Hepatocyte (in vitro differentiated cells): ENCODE data around the gene TIGD4. TPM values are rescaled to one million over a fixed set of nuclear protein-coding genes. Genes with fewer than 3 reads are reported as not detected.

ENCODE experiments used
- DNase-seq: peaks from one replicate; pipeline ENCODE4 v3.0.0-alpha.2; 2016; ENCODE audit warnings: low spot score
- H2AFZ ChIP-seq: fragments of 200-600 bp; sonication (generic); 2 replicates; pipeline ENCODE4 v1.6.0; 2016; ENCODE audit warnings: antibody characterized with exemption, mild to moderate bottlenecking
- H3K27ac ChIP-seq: fragments of 200-600 bp; sonication (generic); 2 replicates; pipeline ENCODE4 v1.5.1; 2016; ENCODE audit warnings: mild to moderate bottlenecking
- H3K27me3 ChIP-seq: fragments of 200-600 bp; sonication (generic); 2 replicates; pipeline ENCODE4 v1.6.1; 2016
- H3K36me3 ChIP-seq: fragments of 200-600 bp; sonication (generic); replicated peaks from 2 replicates; pipeline ENCODE4 v1.5.1; 2016; ENCODE audit warnings: low read depth; ENCODE audit not compliant: insufficient read depth
- H3K4me1 ChIP-seq: fragments of 200-600 bp; sonication (generic); 2 replicates; pipeline ENCODE4 v1.5.1; 2016; ENCODE audit warnings: mild to moderate bottlenecking, moderate library complexity; ENCODE audit not compliant: insufficient read depth
- H3K4me2 ChIP-seq: fragments of 200-600 bp; sonication (generic); 2 replicates; pipeline ENCODE4 v1.6.0; 2016
- H3K4me3 ChIP-seq: fragments of 200-600 bp; sonication (generic); 2 replicates; pipeline ENCODE4 v1.5.1; 2016; ENCODE audit warnings: mild to moderate bottlenecking
- H3K79me2 ChIP-seq: fragments of 200-600 bp; sonication (generic); 2 replicates; pipeline ENCODE4 v1.6.0; 2017; ENCODE audit warnings: mild to moderate bottlenecking
- H3K9me2 ChIP-seq: fragments of 200-600 bp; sonication (generic); replicated peaks from 2 replicates; pipeline ENCODE4 v1.6.0; 2017; ENCODE audit warnings: mild to moderate bottlenecking; ENCODE audit not compliant: insufficient read depth
- H3K9me3 ChIP-seq: fragments of 200-600 bp; sonication (generic); 2 replicates; pipeline ENCODE4 v1.5.1; 2016; ENCODE audit warnings: low read depth, mild to moderate bottlenecking
- H4K20me1 ChIP-seq: fragments of 200-600 bp; sonication (generic); 2 replicates; pipeline ENCODE4 v1.6.0; 2016; ENCODE audit warnings: mild to moderate bottlenecking; ENCODE audit not compliant: insufficient read depth, poor library complexity, severe bottlenecking
- EZH2 ChIP-seq: fragments of 200-600 bp; sonication (generic); IDR thresholded peaks from 2 replicates; pipeline ENCODE4 v1.6.1; 2016; ENCODE audit warnings: antibody characterized with exemption, mild to moderate bottlenecking, borderline replicate concordance
- EZH2phosphoT487 ChIP-seq: fragments of 200-600 bp; sonication (generic); IDR thresholded peaks from one replicate; pipeline ENCODE4 v1.6.1; 2018; ENCODE audit warnings: antibody characterized with exemption, mild to moderate bottlenecking, low read depth, moderate library complexity; ENCODE audit not compliant: unreplicated experiment, severe bottlenecking
- WGBS: methylation state at CpG from one replicate; pipeline ENCODE4 v1.1.6; 2016; ENCODE audit warnings: low lambda C conversion rate; ENCODE audit errors: missing lambda C conversion rate; 5-methylcytosine and 5-hydroxymethylcytosine counted together
- polyA plus RNA-seq: library from polyadenylated mRNA; unstranded; fragments of >200 nt; fragmentation: Nextera tagmentation; extraction: Ambion mirVana; gene quantifications from 2 replicates; pipeline ENCODE4 v1.2.1, GENCODE V29; 2016
- total RNA-seq: library from RNA; depleted of rRNA; stranded (reverse); fragments of >200 nt; gene quantifications from 2 replicates; pipeline ENCODE4 v1.2.3, GENCODE V29; 2014
- TF ChIP-seq, protein P1 (sequence below): fragments of 200-600 bp; sonication (generic); IDR thresholded peaks from 2 replicates; pipeline ENCODE4 v1.5.1; 2016; ENCODE audit warnings: antibody characterized with exemption, mild to moderate bottlenecking; ENCODE audit not compliant: poor library complexity

Gene TIGD4
- total and polyA plus RNA-seq, 2 experiments from 2014 or later, result 0.19 to 1.3 TPM

DNA sequence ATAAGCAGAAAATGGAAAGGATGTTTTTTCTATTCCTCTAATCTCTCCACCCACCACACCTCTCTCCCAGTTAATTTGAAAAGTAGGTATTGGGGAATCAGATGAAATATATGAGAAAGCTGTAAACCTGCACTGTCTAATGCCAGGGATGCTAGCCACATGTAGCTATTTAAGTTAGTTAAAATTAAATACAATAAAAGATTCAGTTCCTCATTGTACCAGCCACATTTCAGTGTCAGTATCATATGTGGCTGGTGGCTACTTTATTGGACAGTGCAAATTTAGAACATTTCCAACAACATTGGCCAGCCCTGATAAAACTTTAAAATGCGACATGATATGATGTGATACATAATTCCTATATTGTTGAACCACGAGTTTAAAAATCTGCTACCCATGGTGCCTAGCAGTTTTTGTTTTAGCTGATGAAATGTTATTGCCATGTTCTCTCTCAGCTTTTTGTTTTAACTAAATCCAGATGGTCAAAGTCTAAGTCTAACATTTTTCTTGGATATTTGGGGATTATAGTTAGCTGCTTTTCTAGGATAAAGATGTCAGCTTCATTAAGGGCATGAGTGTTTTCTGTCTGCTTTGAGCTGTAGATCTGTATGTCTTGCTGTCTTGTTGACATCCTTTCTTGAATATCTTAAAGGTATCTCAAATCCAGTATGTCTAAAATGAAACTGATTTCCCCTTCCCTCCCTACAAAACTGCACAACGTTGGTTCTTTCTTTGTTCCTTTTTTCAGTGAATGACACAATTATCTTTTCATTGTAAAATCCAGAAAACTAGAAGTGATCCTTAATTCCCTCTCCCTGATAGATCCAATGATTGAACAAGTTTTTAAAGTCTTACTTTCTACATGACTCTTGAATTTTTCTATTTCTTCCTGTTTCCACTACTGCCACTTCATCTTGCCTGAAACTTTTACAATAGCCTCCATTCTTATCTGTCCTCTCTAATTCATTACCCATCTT lies 6.4 kb upstream of the TIGD4 start:
- Histone ChIP-seq H3K27ac (peak overlapping the region; percentile 39), H3K4me2 (peak overlapping the region; percentile 47)
- no peak for DNase-seq

DNA sequence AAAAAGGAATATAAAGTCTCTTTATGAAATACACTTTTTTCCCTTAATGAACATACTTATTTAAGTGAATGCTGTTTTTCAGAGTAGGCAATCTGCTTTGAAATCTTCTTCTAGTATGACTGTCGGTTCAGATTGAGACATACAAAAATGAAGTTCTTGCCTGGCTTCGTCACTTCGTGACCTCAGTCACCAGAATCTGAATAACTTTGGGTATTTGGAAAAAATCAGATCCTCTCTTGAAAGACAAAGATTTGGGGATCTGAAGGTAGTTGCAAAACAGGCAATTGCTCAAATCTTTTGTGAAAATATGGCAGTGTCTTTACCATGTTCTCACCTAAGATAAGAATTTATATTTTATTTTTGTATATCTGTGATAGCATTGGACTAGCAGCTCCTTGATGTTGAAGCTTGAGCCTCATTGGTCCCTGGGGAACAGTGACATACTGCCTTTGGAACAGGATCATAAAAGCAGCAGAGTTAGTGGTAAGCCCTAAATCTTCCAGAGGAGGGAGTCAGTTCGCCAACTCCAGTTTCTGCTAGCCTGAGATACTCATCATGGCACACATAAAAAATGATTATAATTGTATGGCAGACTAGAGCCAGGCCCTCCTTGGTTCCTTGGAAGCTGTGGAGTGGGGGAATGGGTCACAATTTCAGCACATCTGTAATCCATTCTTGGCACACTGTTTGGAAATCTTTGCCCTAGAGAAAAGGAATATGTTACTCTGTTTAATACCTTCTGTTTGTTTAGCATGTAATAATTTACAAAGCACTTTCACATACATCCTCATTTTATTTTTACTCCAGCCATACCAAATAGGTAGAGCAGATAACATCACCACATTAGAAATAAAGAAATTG lies 5.2 kb upstream of the TIGD4 start:
- H4K20me1 ChIP-seq, result peaks cover 30% of the 10 kb centered on the region
- H3K27me3 ChIP-seq, result no peaks in the 10 kb centered on the region

More for the DNA sequence above, 6.4 kb upstream of the TIGD4 start:
- 48% methylated on average over 3 of the region's 3 CpGs for WGBS
- H3K4me1 ChIP-seq, result peaks cover 17% of the 10 kb centered on the region
- H3K27me3 ChIP-seq, result no peaks in the 10 kb centered on the region
- peaks cover 37% of the 10 kb centered on the region for H4K20me1 ChIP-seq
- H3K4me3 ChIP-seq, result no peak overlapping the region
- H3K9me3 ChIP-seq, result no peaks in the 10 kb centered on the region
- TF ChIP-seq EZH2 (no peak), EZH2phosphoT487 (no peak)
- TF ChIP-seq, protein P1, sequence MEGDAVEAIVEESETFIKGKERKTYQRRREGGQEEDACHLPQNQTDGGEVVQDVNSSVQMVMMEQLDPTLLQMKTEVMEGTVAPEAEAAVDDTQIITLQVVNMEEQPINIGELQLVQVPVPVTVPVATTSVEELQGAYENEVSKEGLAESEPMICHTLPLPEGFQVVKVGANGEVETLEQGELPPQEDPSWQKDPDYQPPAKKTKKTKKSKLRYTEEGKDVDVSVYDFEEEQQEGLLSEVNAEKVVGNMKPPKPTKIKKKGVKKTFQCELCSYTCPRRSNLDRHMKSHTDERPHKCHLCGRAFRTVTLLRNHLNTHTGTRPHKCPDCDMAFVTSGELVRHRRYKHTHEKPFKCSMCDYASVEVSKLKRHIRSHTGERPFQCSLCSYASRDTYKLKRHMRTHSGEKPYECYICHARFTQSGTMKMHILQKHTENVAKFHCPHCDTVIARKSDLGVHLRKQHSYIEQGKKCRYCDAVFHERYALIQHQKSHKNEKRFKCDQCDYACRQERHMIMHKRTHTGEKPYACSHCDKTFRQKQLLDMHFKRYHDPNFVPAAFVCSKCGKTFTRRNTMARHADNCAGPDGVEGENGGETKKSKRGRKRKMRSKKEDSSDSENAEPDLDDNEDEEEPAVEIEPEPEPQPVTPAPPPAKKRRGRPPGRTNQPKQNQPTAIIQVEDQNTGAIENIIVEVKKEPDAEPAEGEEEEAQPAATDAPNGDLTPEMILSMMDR, result no peak
- H3K36me3 ChIP-seq, result no peaks in the 10 kb centered on the region
- H3K79me2 ChIP-seq, result peaks cover 98% of the 10 kb centered on the region
- no peak overlapping the region for H2AFZ ChIP-seq
- H3K9me2 ChIP-seq, result no peaks in the 10 kb centered on the region

DNA sequence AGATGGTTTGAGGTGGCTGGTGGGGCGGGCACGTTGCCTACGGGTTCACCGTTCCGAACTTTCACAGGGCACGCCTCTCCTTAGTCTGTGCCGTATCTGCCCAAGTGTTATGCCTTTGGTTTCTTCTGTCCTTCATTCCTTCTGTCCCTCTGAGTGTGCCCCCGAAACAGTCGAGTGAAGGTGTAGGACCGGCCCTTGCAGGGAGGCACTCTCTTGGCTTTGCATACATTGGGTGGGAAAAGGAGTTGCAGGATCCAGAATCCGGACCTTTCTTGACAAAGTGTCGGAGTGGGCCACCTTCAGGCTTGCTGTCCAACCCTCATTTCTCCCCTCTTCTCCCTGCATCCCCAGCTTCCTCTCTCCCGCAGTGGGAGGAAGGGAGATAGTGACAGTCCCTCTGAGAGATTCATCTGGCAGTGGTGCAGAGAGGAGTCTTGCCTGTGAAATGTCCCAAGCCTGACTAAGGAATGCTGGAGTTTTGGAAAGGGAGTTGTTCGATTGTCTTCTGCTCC lies 793 bp upstream of the TIGD4 start:
- peak overlapping the region; percentile 94 for H3K27ac ChIP-seq
- no peaks in the 10 kb centered on the region for H3K27me3 ChIP-seq
- H4K20me1 ChIP-seq, result peaks cover 19% of the 10 kb centered on the region
- peak overlapping the region; percentile 66 for H2AFZ ChIP-seq
- TF ChIP-seq EZH2phosphoT487, result no peak
- TF ChIP-seq EZH2, result no peak
- TF ChIP-seq, protein P1, result no peak
- H3K79me2 ChIP-seq, result peaks cover 62% of the 10 kb centered on the region
- peak overlapping the region; percentile 49 for H3K4me3 ChIP-seq
- H3K36me3 ChIP-seq, result no peaks in the 10 kb centered on the region
- DNase-seq, result peak; percentile 40
- no peaks in the 10 kb centered on the region for H3K9me3 ChIP-seq
- 2% methylated on average over 14 of the region's 14 CpGs for WGBS
- H3K4me1 ChIP-seq, result peaks cover 3% of the 10 kb centered on the region
- H3K4me2 ChIP-seq, result peak overlapping the region; percentile 87
- H3K9me2 ChIP-seq, result no peaks in the 10 kb centered on the region

More for the DNA sequence above, 5.2 kb upstream of the TIGD4 start:
- Histone ChIP-seq H3K79me2 (peaks cover 91% of the 10 kb centered on the region), H3K27ac (no peak overlapping the region), H3K4me1 (peaks cover 17% of the 10 kb centered on the region), H3K9me3 (no peaks in the 10 kb centered on the region), H3K4me2 (no peak overlapping the region), H2AFZ (no peak overlapping the region), H3K4me3 (no peak overlapping the region), H3K9me2 (no peaks in the 10 kb centered on the region), H3K36me3 (no peaks in the 10 kb centered on the region)
- DNase-seq, result peak; percentile 10
- TF ChIP-seq EZH2, result no peak
- TF ChIP-seq, protein P1, result peak; percentile 15
- WGBS, result 84% methylated on average over 4 of the region's 4 CpGs
